Endothelial cell of hepatic sinusoid (primary cell): Measurements from ENCODE around the gene DNAJC12.
"Not testable (repeated sequence)": the region's sequence is repeated elsewhere in the genome, so short reads cannot be mapped to it uniquely, and the experiment has no call there.

ENCODE experiments used
- in situ Hi-C: cut with HindIII; loops from 2 replicates; pipeline ENCODE4 v1.10.0; 2017; ENCODE audit warnings: low sequenced_read_pairs

Gene DNAJC12

DNA sequence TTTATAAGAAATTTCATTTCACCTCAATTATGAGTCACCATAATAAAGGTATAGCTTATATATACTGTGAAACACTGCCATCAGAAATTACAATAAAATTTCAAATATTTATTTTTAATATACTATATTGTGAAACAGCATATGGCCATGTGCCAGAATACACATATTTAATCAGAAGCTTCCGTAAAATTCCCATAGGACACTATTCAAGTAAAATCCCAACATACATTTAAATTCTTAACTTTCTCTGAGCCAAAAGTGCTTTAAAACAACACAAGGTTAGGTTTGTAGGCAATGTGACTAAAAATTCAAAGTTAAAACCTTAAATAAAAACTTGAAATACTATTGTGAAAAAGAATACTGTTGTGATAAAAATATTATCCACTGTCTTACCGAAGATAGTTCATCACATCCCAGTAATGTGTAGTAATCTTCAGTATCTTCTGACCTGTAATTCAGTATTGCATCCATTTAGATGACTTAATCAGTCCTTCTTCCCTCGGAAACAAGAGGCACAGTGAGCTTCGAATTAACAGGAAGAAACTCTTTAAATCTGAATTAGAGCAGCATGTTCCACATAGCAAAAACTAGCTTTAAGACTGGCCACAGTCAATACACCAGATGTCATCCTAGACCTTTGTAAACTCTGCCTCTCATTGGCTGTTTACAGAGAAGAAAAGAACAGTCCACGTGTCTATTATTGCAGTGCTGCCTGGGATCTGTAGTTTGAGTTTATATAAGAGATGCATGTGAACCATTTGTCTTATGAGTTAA, at the start of gene DNAJC12:
Gene DNAJC12 (minus strand): TSS at position 648 of the 774 bp plus-strand sequence. CDS start 177 bp downstream, at position 471.
- in situ Hi-C loops = no loop called here

DNA sequence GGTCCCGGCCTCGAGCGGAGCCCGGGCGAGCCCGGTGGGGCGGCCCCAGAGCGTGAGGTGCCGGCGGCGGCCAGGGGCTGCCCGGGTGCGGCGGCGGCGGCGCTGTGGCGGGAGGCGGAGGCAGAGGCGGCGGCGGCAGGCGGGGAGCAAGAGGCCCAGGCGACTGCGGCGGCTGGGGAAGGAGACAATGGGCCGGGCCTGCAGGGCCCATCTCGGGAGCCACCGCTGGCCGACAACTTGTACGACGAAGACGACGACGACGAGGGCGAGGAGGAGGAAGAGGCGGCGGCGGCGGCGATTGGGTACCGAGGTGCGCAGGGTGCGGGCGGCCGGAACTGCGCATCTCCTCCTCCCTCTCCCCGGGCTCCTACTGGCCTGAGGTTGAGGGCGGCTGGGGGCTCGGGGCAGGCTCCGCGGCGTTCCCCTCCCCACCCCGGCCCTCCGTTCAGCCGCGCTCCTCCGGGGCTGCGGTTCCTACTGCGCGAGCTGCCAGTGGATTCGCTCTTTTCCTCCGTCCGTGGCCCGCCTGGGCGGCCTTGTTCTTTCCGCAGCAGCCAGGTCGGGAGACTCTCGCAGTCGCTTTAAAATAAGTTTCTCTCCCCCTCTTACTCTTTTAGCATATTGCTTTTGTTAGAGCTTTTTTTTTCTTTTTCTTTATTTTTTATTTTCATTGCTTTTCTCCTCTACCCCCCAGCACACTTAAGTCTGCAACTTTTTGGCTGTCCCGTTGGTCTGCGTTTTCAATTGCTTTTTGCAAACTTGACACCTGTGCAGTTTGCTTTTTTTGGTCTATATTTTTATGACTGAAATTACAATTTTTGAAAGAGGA, 47.1 kb upstream of the DNAJC12 start:
- in situ Hi-C loops = no loop called here

GRCh38 chr10:67884313-67884841, 46.4 kb upstream of the DNAJC12 start, which contains the start of gene SIRT1:
TSS of gene SIRT1 (plus strand) at chr10:67884656. CDS start at chr10:67884722, 66 bp downstream.
- in situ Hi-C loops = no loop called here

DNA sequence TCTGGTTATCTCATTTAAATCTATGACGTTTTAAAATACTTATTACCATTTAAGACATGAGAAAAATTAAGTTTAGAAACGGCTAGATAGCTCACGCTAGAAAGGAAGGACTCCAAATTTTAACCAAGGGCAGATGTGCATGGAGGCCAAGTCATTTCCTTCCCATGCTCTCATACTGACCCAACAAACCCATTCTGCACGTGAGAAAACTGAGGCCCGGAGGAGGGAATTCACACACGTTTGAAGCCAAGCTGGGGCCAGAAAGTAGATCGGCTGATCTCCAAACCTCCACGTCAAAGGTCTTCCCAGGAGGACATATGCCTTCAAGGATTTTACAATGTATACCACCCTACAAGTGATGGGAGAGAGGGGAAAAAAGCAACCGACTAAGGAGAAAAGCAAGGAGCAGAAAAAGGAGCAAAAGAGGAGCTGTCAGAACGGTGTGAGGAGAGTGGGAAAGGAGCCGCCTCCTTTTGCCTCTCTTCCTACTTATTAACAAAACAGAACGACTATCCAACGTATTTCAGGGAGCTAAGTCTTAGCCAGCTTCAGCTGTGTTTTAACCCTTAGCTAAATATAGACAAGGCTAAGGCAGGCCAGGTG, 45.8 kb upstream of the DNAJC12 start:
- in situ Hi-C loops = no loop called here

- in situ Hi-C loops = no loop called here
Measured at GRCh38 chr10:67878133-67878532, 40.1 kb upstream of the DNAJC12 start.

DNA sequence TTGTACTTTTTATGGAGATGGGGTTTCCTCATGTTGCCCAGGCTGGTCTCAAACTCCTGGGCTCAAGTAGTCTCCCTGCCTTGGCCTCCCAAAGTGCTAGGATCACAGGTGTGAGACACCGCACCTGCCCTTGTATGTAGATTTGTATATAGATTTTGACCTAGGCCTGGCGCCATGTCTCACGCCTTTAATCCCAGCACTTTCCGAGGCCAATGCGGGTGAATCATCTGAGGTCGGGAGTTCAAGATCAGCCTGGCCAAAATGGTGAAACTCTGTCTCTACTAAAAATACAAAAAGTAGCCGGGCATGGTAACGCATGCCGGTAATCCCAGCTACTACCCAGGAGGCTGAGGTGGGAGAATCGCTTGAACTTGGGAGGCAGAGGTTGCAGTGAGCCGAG, 39.4 kb upstream of the DNAJC12 start:
- in situ Hi-C loops = not testable (repeated sequence)

DNA sequence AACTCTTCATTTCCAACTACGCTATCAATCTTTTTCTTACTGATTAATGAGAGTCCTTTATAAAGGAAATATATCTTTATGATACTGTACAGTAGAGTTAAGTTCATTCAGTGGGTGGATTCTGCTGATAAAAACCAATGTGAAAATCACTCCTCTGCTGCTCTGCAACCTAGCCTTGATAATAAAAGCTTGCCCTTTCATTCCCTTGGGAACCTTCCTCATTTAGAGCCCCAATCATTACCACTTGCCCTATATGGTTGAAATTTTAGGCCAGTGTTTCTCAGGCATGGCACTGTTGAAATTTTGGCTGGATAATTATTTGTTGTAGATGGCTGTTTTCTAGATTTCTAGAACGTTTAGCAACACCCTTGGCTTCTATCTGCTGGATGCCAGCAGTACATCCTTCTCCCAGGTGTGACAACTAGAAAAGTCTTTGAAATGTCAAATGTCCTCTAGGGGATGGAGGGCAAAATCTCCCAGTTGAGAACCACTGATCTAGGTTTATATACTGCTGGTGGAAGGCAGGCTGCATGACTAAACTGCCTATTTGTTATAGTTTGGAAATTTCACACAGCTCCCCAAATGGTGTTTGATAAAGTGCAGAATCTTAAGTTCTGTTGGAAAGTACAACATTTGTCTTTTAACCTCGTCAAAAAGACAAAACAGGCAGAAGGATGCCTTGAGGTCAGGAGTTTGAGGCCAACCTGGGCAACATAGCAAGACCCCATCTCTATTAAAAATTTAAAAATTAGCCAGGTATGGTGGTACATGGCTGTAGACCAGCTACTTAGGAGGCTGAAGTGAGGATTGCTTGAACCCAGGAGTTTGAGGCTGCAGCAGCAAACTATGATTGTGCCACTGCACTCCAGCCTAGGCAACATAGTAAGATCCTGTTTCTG, 37.6 kb upstream of the DNAJC12 start:
- in situ Hi-C loops = no loop called here

GRCh38 chr10:67869996-67870395, 32.0 kb upstream of the DNAJC12 start:
- in situ Hi-C loops = no loop called here

DNA sequence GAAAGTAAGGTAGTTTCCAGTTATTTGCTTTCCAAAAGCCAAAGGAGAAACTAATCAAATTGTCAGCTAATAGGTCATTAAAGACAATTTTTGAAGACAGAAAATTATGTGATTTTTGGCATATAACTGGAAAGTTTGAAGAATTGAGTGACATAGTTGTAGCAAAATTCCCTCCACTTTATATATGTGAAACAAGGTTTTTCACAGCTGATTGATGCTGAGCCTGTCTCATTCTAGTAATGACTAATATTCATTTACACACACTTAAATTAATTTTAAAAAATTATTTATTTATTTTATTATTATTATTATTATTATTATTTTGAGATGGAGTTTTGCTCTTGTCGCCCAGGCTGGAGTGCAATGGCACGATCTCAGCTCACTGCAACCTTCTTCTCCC, 30.1 kb upstream of the DNAJC12 start:
- in situ Hi-C loops = no loop called here

GRCh38 chr10:67864607-67865371, 26.8 kb upstream of the DNAJC12 start:
- in situ Hi-C loops = no loop called here

- in situ Hi-C loops = no loop called here
Measured at GRCh38 chr10:67863094-67863493, 25.1 kb upstream of the DNAJC12 start.

GRCh38 chr10:67861750-67862432, 23.9 kb upstream of the DNAJC12 start:
- in situ Hi-C loops = no loop called here

DNA sequence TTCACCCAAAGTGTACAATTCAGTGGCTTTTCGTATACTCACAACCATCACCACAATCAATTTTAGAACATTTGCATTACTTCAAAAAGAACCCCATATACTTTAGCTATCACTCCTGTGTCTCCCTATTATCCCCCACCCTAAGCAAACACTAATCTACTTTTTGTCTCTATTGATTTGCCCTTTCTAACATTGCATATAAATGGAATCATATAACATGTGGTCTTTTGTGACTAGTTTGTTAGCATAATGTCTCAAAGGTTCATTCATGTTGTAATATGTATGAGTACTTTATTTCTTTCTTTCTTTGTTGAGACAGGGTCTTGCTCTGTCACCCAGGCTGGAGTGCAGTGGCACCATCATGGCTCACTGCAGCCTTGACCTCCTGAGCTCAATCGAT, 21.0 kb upstream of the DNAJC12 start:
- in situ Hi-C loops = no loop called here

- in situ Hi-C loops = no loop called here
Measured at GRCh38 chr10:67853512-67853911, 15.5 kb upstream of the DNAJC12 start.

GRCh38 chr10:67852761-67853160, 14.8 kb upstream of the DNAJC12 start:
- in situ Hi-C loops = no loop called here

DNA sequence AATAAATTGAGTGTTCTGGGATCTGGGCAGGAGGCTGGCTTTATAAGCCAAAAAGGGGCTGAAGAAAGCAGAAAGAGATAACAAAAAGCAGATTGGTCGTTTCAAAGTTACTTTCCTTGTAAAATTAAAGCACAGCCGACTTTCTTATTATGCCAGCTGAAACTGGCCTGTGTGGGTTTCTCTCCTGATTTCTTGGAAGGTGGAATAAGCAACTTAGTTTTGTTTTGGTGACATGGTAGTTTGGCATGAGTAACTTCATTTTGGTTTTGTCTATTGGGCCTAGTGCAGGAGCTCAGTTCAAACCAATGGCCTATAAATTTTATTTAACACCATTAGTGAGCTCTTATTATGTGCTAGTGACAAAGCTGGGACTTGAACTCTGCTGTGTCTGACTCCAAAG, 13.2 kb upstream of the DNAJC12 start:
- in situ Hi-C loops = no loop called here

- in situ Hi-C loops = no loop called here
Measured at GRCh38 chr10:67849331-67850011, 11.5 kb upstream of the DNAJC12 start.

- in situ Hi-C loops = no loop called here
Measured at GRCh38 chr10:67843284-67843683, 5.3 kb upstream of the DNAJC12 start.
